ENCODE data around the gene RIOK2.
"Not testable (repeated sequence)": the region's sequence is repeated elsewhere in the genome, so short reads cannot be mapped to it uniquely, and the experiment has no call there.

Gene RIOK2

GRCh38 chr5:97165726-97166125 lies 17.3 kb downstream of the RIOK2 start:
- no peak for DNase-seq

DNA sequence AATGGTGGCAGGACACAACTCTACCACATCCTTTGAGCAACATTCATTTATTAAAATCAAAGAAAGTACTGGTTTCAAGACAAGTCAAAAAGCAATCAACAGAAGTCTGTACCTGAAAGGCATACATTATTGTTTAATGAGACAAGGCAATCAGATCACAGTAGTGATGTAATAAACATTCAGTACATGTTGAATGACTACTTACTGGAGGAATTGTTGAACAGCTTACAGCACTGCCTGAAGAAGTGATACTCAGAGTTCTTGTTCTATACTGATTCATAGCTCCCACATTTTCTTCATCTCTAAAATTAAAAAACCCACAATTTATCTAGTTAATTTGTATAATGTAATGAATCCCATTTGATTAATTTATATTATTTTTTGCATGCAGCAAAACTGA lies 18.2 kb downstream of the RIOK2 start:
- DNase-seq, result no peak

DNA sequence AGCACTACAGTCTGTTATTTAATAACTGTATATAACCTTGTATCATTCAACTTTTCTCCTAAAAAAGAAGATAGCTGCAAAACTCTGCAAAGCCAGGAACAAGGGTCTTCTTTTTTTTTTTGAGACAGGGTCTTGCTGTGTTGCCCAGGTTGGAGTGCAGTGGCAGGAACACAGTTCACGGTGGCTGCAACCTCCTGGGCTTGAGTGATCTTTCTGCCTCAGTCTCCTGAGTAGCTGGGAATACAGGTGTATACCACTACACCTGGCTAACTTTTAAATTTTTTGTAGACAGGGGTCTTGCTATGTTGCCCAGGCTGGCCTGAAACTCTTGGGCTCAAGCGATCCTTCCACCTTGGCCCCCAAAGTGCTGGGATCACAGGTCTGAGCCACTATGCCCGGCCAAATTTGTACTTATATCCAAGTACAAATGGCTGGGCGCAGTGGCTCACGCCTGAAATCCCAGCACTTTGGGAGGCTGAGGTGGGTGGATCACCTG lies 19.2 kb downstream of the RIOK2 start:
- no peak for DNase-seq

DNA sequence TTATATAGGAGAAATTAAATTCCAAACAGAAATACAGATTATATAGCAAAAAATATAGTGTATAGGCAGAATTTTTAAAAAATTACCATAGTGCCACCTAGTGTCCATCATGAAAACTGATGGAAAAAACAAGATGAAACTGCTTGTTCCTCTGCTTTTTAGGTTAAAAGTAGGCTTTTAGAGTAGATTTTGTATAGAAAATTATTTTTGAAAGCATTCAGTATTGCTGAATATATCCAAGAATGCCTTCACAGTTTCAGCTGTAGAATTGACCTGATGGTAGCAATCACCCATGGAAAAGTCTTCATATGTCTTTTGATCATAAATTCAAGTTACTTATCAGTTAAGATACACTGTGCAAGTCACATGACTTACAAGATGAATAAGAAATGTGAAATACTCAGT lies 19.7 kb downstream of the RIOK2 start:
- DNase-seq, result no peak

GRCh38 chr5:97162045-97162444 lies 21.0 kb downstream of the RIOK2 start:
- no peak for DNase-seq

- no peak for DNase-seq
These were observed 25.4 kb downstream of the RIOK2 start for GRCh38 chr5:97157689-97158088.

DNA sequence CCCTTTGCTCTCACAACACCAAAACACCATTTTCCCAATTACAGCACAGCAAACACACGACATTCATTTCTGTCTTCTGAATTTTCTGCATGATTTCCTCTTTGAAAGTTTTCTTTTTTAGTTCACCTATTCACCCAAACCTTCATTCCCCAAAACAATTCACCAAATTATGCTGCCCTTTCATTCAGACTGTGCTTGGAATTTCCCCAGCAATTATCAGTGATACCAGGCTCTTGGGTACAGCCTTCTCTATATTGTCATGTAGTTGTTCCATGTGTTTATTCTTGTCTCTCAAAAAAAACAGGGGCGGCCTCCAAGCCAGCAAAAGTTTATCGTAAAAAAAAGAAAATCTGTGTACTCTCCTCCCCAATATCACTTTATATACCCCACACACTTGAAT lies 31.7 kb downstream of the RIOK2 start:
- no peak for DNase-seq

- no peak for DNase-seq
These were observed 32.6 kb downstream of the RIOK2 start for GRCh38 chr5:97150401-97150800.

GRCh38 chr5:97149709-97150108 lies 33.3 kb downstream of the RIOK2 start:
- DNase-seq, result no peak

DNA sequence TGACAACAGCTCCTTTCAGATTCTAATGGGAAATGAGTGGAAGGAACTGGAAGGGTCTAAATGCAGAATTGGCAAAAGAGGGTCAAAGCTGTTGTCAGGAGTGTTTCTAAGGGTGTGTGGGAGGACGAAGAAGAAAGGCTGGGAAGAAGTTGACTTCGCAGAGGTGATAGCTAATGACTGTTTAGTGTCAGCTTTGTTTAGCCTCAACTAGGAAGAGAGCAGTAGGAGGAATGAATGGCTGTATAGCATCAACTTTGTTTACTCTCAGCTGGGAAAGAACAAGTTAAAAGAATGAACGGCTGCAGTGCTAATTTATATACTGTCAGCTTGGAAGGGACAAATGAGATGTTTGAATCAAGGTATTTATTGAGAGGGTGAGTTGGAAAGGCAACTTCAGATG lies 34.8 kb downstream of the RIOK2 start:
- no peak for DNase-seq

- no peak for DNase-seq
These were observed 39.3 kb downstream of the RIOK2 start for GRCh38 chr5:97143704-97144103.

DNA sequence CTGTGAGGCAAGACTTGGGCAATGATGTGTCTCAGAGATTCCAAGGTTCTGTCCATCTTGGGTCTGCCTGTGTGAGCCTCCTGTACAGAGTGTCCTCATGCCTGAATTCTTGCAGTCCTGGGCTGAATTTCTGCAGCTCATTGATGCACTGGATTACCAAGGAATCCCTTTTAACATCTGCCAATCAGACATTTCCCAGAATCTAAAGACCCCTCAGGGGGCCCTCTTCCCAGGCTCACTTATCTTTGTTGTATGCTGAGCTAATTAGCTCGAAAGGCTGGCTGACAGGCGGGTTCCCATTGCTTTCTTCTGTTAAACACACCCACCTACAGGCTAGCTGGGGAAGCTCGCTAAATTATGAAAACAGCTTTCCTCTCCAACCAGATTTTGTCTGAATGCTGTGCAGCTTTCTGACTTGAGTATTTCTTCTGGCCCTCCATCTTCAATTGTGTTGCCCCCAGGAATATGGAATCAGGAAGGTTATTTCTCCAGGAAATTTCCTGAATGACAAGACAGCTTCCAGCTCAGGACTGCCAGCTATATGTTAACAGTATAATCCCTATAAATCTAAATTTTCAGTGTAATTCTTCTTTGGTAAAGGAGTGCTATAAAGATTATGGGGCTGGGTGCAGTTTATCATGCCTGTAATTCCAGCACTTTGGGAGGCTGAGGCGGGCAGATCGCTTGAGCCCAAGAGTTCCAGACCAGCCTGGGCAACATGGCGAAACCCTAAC lies 40.4 kb downstream of the RIOK2 start, which contains the start of gene LIX1:
LIX1 (minus strand) TSS at position 91 of the 734 bp plus-strand sequence; CDS start at position 56, 35 bp downstream.
- no peak for DNase-seq

DNA sequence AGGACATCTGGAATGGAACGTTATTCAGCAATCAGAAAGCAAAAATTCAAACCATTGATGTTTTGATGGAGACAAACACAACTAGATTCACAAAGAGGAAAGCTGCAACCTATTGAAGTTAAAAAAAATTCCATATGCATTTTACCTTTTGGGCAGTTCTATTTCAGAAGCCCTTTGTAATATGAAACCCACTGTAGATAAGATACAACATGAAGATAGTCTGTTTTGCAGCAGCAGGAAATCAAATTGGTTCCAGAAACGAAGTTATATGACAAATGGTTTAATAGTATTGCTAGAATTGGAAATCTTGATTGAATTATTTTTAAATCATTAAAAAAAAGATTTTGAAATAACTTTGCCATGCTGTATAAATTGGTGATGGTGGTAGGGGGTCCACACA lies 41.5 kb downstream of the RIOK2 start:
- no peak for DNase-seq

DNA sequence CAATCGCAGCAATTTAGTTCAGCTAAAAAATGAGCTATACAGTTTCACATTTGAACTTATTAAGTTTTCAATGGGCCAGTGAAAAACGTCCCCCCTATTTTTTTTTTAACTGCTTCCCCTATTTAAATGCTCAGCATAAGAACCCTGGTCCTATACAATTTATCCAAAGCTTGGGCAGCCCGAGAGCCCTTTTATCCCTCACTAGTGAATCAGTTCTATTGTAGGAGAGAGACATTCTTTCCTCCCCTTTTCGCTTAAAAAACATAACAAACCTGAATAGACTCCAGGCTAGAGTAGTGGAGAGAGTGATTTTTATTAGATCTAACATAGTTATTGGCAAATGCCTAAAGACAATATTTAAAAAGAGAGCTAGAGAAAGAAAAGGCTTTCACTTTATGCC lies 42.0 kb downstream of the RIOK2 start:
- no peak for DNase-seq

- not testable (repeated sequence) for DNase-seq
These were observed 42.8 kb downstream of the RIOK2 start for GRCh38 chr5:97140250-97140649.

DNA sequence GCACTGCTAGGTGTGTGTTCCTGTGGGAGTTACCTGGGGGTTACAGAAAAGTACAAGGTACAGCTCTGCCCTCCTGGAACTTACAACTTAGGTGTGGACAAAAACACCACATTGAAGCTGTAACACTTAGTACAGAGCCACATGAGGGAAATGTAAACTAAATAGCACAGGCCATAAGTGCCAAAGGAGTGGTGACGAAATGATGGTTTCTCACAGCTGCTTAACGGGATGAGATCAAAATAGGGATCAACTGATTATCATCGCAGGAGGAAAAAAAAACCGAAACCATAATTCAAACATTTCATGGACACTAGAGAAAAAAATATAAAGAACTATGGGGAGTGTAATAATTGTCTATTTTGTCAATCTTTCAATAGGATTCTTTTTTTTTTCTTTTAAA lies 46.6 kb downstream of the RIOK2 start:
- no peak for DNase-seq

GRCh38 chr5:97135868-97136267 lies 47.2 kb downstream of the RIOK2 start:
- no peak for DNase-seq

- DNase-seq, result no peak
These were observed 48.4 kb downstream of the RIOK2 start for GRCh38 chr5:97134634-97135033.

- DNase-seq, result no peak
These were observed 49.9 kb downstream of the RIOK2 start for GRCh38 chr5:97133101-97133500.

GRCh38 chr5:97131921-97132320 lies 51.1 kb downstream of the RIOK2 start:
- DNase-seq, result no peak

- no peak for DNase-seq
These were observed 51.8 kb downstream of the RIOK2 start for GRCh38 chr5:97131139-97131710.

GRCh38 chr5:97127727-97128126 lies 55.3 kb downstream of the RIOK2 start:
- DNase-seq, result no peak

- no peak for DNase-seq
These were observed 57.8 kb downstream of the RIOK2 start for GRCh38 chr5:97125125-97125683.

GRCh38 chr5:97124335-97124734 lies 58.7 kb downstream of the RIOK2 start:
- DNase-seq, result no peak
